ENCODE results near the gene RPL18. TPM values are rescaled to one million over a fixed set of nuclear protein-coding genes. Genes with fewer than 3 reads are reported as not detected.

RPL18 gene
- total and polyA plus RNA-seq, 2 experiments from 2014 or later = 1,898 to 2,011 TPM

- TF ChIP-seq, protein P1, sequence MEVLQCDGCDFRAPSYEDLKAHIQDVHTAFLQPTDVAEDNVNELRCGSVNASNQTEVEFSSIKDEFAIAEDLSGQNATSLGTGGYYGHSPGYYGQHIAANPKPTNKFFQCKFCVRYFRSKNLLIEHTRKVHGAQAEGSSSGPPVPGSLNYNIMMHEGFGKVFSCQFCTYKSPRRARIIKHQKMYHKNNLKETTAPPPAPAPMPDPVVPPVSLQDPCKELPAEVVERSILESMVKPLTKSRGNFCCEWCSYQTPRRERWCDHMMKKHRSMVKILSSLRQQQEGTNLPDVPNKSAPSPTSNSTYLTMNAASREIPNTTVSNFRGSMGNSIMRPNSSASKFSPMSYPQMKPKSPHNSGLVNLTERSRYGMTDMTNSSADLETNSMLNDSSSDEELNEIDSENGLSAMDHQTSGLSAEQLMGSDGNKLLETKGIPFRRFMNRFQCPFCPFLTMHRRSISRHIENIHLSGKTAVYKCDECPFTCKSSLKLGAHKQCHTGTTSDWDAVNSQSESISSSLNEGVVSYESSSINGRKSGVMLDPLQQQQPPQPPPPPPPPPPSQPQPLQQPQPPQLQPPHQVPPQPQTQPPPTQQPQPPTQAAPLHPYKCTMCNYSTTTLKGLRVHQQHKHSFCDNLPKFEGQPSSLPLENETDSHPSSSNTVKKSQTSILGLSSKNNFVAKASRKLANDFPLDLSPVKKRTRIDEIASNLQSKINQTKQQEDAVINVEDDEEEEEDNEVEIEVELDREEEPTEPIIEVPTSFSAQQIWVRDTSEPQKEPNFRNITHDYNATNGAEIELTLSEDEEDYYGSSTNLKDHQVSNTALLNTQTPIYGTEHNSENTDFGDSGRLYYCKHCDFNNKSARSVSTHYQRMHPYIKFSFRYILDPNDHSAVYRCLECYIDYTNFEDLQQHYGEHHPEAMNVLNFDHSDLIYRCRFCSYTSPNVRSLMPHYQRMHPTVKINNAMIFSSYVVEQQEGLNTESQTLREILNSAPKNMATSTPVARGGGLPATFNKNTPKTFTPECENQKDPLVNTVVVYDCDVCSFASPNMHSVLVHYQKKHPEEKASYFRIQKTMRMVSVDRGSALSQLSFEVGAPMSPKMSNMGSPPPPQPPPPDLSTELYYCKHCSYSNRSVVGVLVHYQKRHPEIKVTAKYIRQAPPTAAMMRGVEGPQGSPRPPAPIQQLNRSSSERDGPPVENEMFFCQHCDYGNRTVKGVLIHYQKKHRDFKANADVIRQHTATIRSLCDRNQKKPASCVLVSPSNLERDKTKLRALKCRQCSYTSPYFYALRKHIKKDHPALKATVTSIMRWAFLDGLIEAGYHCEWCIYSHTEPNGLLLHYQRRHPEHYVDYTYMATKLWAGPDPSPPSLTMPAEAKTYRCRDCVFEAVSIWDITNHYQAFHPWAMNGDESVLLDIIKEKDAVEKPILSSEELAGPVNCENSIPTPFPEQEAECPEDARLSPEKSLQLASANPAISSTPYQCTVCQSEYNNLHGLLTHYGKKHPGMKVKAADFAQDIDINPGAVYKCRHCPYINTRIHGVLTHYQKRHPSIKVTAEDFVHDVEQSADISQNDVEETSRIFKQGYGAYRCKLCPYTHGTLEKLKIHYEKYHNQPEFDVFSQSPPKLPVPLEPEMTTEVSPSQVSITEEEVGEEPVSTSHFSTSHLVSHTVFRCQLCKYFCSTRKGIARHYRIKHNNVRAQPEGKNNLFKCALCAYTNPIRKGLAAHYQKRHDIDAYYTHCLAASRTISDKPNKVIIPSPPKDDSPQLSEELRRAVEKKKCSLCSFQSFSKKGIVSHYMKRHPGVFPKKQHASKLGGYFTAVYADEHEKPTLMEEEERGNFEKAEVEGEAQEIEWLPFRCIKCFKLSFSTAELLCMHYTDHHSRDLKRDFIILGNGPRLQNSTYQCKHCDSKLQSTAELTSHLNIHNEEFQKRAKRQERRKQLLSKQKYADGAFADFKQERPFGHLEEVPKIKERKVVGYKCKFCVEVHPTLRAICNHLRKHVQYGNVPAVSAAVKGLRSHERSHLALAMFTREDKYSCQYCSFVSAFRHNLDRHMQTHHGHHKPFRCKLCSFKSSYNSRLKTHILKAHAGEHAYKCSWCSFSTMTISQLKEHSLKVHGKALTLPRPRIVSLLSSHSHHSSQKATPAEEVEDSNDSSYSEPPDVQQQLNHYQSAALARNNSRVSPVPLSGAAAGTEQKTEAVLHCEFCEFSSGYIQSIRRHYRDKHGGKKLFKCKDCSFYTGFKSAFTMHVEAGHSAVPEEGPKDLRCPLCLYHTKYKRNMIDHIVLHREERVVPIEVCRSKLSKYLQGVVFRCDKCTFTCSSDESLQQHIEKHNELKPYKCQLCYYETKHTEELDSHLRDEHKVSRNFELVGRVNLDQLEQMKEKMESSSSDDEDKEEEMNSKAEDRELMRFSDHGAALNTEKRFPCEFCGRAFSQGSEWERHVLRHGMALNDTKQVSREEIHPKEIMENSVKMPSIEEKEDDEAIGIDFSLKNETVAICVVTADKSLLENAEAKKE (CRISPR knock-in tag; IDR thresholded peaks at IDR 0.05) = no peak
Observed at GRCh38 chr19:48568345-48568886, 50.6 kb downstream of the RPL18 start (continued).

Other genes starting within 250 kb of the RPL18 start
- gene KDELR1, start 227.6 kb downstream of the RPL18 start, total RNA-seq (2014; rRNA removed; shearing (Covaris generic)) = 171 and 184 TPM in 2 replicates
- 176 and 177 TPM in 2 replicates for gene KDELR1, start 227.6 kb downstream of the RPL18 start, polyA plus RNA-seq (2016; fragmentation: Nextera tagmentation; extraction: Ambion mirVana)
- 16.5 and 20.0 TPM in 2 replicates for gene GRIN2D, start 225.5 kb downstream of the RPL18 start, total RNA-seq (2014; rRNA removed; shearing (Covaris generic))
- gene GRIN2D, start 225.5 kb downstream of the RPL18 start, polyA plus RNA-seq (2016; fragmentation: Nextera tagmentation; extraction: Ambion mirVana) = 4.4 and 6.0 TPM in 2 replicates
- gene GRWD1, start 173.2 kb downstream of the RPL18 start, total RNA-seq (2014; rRNA removed; shearing (Covaris generic)) = 58.0 and 64.6 TPM in 2 replicates
- gene GRWD1, start 173.2 kb downstream of the RPL18 start, polyA plus RNA-seq (2016; fragmentation: Nextera tagmentation; extraction: Ambion mirVana) = 23.2 and 25.8 TPM in 2 replicates
- gene KCNJ14, start 163.6 kb downstream of the RPL18 start, total RNA-seq (2014; rRNA removed; shearing (Covaris generic)) = 0.94 and 1.2 TPM in 2 replicates
- 0.73 and 0.81 TPM in 2 replicates for gene KCNJ14, start 163.6 kb downstream of the RPL18 start, polyA plus RNA-seq (2016; fragmentation: Nextera tagmentation; extraction: Ambion mirVana)
- gene CYTH2, start 149.8 kb downstream of the RPL18 start, total RNA-seq (2014; rRNA removed; shearing (Covaris generic)) = 42.6 and 60.4 TPM in 2 replicates
- gene CYTH2, start 149.8 kb downstream of the RPL18 start, polyA plus RNA-seq (2016; fragmentation: Nextera tagmentation; extraction: Ambion mirVana) = 38.8 and 41.1 TPM in 2 replicates
- gene LMTK3, start 107.3 kb downstream of the RPL18 start, total RNA-seq (2014; rRNA removed; shearing (Covaris generic)) = 5.7 and 11.8 TPM in 2 replicates
- 1.6 and 2.0 TPM in 2 replicates for gene LMTK3, start 107.3 kb downstream of the RPL18 start, polyA plus RNA-seq (2016; fragmentation: Nextera tagmentation; extraction: Ambion mirVana)
- gene SULT2B1, start 67.0 kb downstream of the RPL18 start, total RNA-seq (2014; rRNA removed; shearing (Covaris generic)) = 1.3 TPM in 1 of 2 replicates, not detected in the other
- gene SULT2B1, start 67.0 kb downstream of the RPL18 start, polyA plus RNA-seq (2016; fragmentation: Nextera tagmentation; extraction: Ambion mirVana) = 2.3 and 2.5 TPM in 2 replicates
- gene SPACA4, start 12.4 kb downstream of the RPL18 start, total RNA-seq (2014; rRNA removed; shearing (Covaris generic)) = not detected in 2 replicates
- not detected in 2 replicates for gene SPACA4, start 12.4 kb downstream of the RPL18 start, polyA plus RNA-seq (2016; fragmentation: Nextera tagmentation; extraction: Ambion mirVana)
- 2.3 and 4.5 TPM in 2 replicates for gene FAM83E, start 4.1 kb downstream of the RPL18 start, total RNA-seq (2014; rRNA removed; shearing (Covaris generic))
- gene FAM83E, start 4.1 kb downstream of the RPL18 start, polyA plus RNA-seq (2016; fragmentation: Nextera tagmentation; extraction: Ambion mirVana) = 0.90 and 1.0 TPM in 2 replicates
- 39.8 and 50.3 TPM in 2 replicates for gene SPHK2, start 328 bp upstream of the RPL18 start, total RNA-seq (2014; rRNA removed; shearing (Covaris generic))
- 18.3 TPM in 2 replicates for gene SPHK2, start 328 bp upstream of the RPL18 start, polyA plus RNA-seq (2016; fragmentation: Nextera tagmentation; extraction: Ambion mirVana)
- 5.7 and 5.9 TPM in 2 replicates for gene DBP, start 18.2 kb upstream of the RPL18 start, total RNA-seq (2014; rRNA removed; shearing (Covaris generic))
- gene DBP, start 18.2 kb upstream of the RPL18 start, polyA plus RNA-seq (2016; fragmentation: Nextera tagmentation; extraction: Ambion mirVana) = 5.0 and 6.3 TPM in 2 replicates
- 8.8 and 9.8 TPM in 2 replicates for gene CA11, start 27.0 kb upstream of the RPL18 start, total RNA-seq (2014; rRNA removed; shearing (Covaris generic))
- 29.7 and 38.8 TPM in 2 replicates for gene CA11, start 27.0 kb upstream of the RPL18 start, polyA plus RNA-seq (2016; fragmentation: Nextera tagmentation; extraction: Ambion mirVana)
- 0.82 and 0.94 TPM in 2 replicates for gene NTN5, start 53.8 kb upstream of the RPL18 start, total RNA-seq (2014; rRNA removed; shearing (Covaris generic))
- 0.38 and 0.52 TPM in 2 replicates for gene NTN5, start 53.8 kb upstream of the RPL18 start, polyA plus RNA-seq (2016; fragmentation: Nextera tagmentation; extraction: Ambion mirVana)
- 2.2 and 5.6 TPM in 2 replicates for gene FUT2, start 76.8 kb upstream of the RPL18 start, total RNA-seq (2014; rRNA removed; shearing (Covaris generic))
- gene FUT2, start 76.8 kb upstream of the RPL18 start, polyA plus RNA-seq (2016; fragmentation: Nextera tagmentation; extraction: Ambion mirVana) = 4.8 and 5.0 TPM in 2 replicates
- 0.39 and 1.9 TPM in 2 replicates for gene MAMSTR, start 100.5 kb upstream of the RPL18 start, total RNA-seq (2014; rRNA removed; shearing (Covaris generic))
- 2.0 and 2.5 TPM in 2 replicates for gene MAMSTR, start 100.5 kb upstream of the RPL18 start, polyA plus RNA-seq (2016; fragmentation: Nextera tagmentation; extraction: Ambion mirVana)
- gene RASIP1, start 121.4 kb upstream of the RPL18 start, total RNA-seq (2014; rRNA removed; shearing (Covaris generic)) = 14.8 and 18.0 TPM in 2 replicates
- 9.2 and 11.2 TPM in 2 replicates for gene RASIP1, start 121.4 kb upstream of the RPL18 start, polyA plus RNA-seq (2016; fragmentation: Nextera tagmentation; extraction: Ambion mirVana)
- 1.7 and 3.5 TPM in 2 replicates for gene IZUMO1, start 127.7 kb upstream of the RPL18 start, total RNA-seq (2014; rRNA removed; shearing (Covaris generic))
- 1.2 and 1.3 TPM in 2 replicates for gene IZUMO1, start 127.7 kb upstream of the RPL18 start, polyA plus RNA-seq (2016; fragmentation: Nextera tagmentation; extraction: Ambion mirVana)
- 20.3 and 20.8 TPM in 2 replicates for gene FUT1, start 133.5 kb upstream of the RPL18 start, total RNA-seq (2014; rRNA removed; shearing (Covaris generic))
- 4.4 and 4.7 TPM in 2 replicates for gene FUT1, start 133.5 kb upstream of the RPL18 start, polyA plus RNA-seq (2016; fragmentation: Nextera tagmentation; extraction: Ambion mirVana)
- 1.3 TPM in 1 of 2 replicates, not detected in the other for gene FGF21, start 136.3 kb upstream of the RPL18 start, total RNA-seq (2014; rRNA removed; shearing (Covaris generic))
- gene FGF21, start 136.3 kb upstream of the RPL18 start, polyA plus RNA-seq (2016; fragmentation: Nextera tagmentation; extraction: Ambion mirVana) = 0.78 and 1.1 TPM in 2 replicates
- 30.6 and 53.5 TPM in 2 replicates for gene BCAT2, start 191.9 kb upstream of the RPL18 start, total RNA-seq (2014; rRNA removed; shearing (Covaris generic))
- gene BCAT2, start 191.9 kb upstream of the RPL18 start, polyA plus RNA-seq (2016; fragmentation: Nextera tagmentation; extraction: Ambion mirVana) = 30.4 and 35.8 TPM in 2 replicates
- gene HSD17B14, start 217.3 kb upstream of the RPL18 start, total RNA-seq (2014; rRNA removed; shearing (Covaris generic)) = 5.0 and 8.4 TPM in 2 replicates
- gene HSD17B14, start 217.3 kb upstream of the RPL18 start, polyA plus RNA-seq (2016; fragmentation: Nextera tagmentation; extraction: Ambion mirVana) = 11.6 and 11.7 TPM in 2 replicates
- gene PLEKHA4, start 249.4 kb upstream of the RPL18 start, total RNA-seq (2014; rRNA removed; shearing (Covaris generic)) = 12.3 and 15.1 TPM in 2 replicates
- gene PLEKHA4, start 249.4 kb upstream of the RPL18 start, polyA plus RNA-seq (2016; fragmentation: Nextera tagmentation; extraction: Ambion mirVana) = 10.9 and 12.2 TPM in 2 replicates